NT2/D1 (cell line): ENCODE data around the gene SVOP.

ENCODE experiments used
- DNase-seq: peaks from one replicate; pipeline ENCODE4 v3.0.0-alpha.2; 2011; ENCODE audit warnings: low read depth, low spot score
- H3K27me3 ChIP-seq: 2 replicates; pipeline ENCODE4 v1.6.0; 2011; ENCODE audit warnings: mild to moderate bottlenecking; ENCODE audit not compliant: insufficient read length, insufficient read depth
- H3K36me3 ChIP-seq: 2 replicates; pipeline ENCODE4 v1.6.1; 2011; ENCODE audit warnings: mild to moderate bottlenecking, low read length, mixed read lengths; ENCODE audit not compliant: insufficient read depth, insufficient read length
- H3K4me1 ChIP-seq: 2 replicates; pipeline ENCODE4 v1.5.1; 2011; ENCODE audit not compliant: insufficient read depth, insufficient read length
- H3K4me3 ChIP-seq: 2 replicates; pipeline ENCODE4 v1.5.1; 2011; ENCODE audit warnings: low read depth; ENCODE audit not compliant: insufficient read length
- H3K9ac ChIP-seq: 2 replicates; pipeline ENCODE4 v1.6.0; 2011; ENCODE audit warnings: low read depth; ENCODE audit not compliant: insufficient read length
- H3K9me3 ChIP-seq: 2 replicates; pipeline ENCODE4 v1.5.1; 2011; ENCODE audit warnings: mild to moderate bottlenecking, low read length; ENCODE audit not compliant: insufficient read depth
- SUZ12 ChIP-seq: IDR thresholded peaks from 2 replicates; pipeline ENCODE4 v1.6.1; 2011; ENCODE audit not compliant: insufficient read length, insufficient read depth; ENCODE audit errors: extremely low read depth
- YY1 ChIP-seq: IDR thresholded peaks from 2 replicates; pipeline ENCODE4 v1.6.1; 2011; ENCODE audit not compliant: insufficient read length, insufficient read depth
- ZNF274 ChIP-seq: IDR thresholded peaks from 2 replicates; pipeline ENCODE4 v1.6.1; 2011; ENCODE audit warnings: mild to moderate bottlenecking, low read depth, low read length

SVOP gene

DNA sequence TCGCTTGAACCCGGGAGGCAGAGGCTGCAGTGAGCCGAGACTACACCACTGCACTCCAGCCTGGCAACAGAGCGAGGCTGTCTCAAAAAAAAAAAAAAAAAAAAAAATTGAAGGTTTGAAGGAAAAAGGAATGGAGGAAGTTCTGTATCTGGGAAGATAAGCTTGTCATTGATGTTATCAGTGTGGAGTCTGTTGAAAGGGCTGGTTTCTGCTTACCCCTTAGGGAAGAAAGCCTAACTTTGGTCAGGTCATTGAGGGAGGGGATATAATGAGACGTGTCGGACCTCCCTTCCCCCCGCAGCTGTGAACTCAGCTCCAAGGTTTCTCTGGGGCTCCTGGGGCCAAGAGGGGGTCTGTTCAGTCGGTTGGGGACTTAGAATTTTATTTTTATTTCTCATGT, 124.5 kb downstream of the SVOP start:
- Histone ChIP-seq H3K4me1 (no peaks in the 10 kb centered on the region), H3K9ac (no peak overlapping the region), H3K27me3 (no peaks in the 10 kb centered on the region), H3K9me3 (no peaks in the 10 kb centered on the region), H3K4me3 (no peak overlapping the region), H3K36me3 (no peaks in the 10 kb centered on the region)
- DNase-seq = no peak
- TF ChIP-seq ZNF274 = no peak
- no peak for TF ChIP-seq YY1

DNA sequence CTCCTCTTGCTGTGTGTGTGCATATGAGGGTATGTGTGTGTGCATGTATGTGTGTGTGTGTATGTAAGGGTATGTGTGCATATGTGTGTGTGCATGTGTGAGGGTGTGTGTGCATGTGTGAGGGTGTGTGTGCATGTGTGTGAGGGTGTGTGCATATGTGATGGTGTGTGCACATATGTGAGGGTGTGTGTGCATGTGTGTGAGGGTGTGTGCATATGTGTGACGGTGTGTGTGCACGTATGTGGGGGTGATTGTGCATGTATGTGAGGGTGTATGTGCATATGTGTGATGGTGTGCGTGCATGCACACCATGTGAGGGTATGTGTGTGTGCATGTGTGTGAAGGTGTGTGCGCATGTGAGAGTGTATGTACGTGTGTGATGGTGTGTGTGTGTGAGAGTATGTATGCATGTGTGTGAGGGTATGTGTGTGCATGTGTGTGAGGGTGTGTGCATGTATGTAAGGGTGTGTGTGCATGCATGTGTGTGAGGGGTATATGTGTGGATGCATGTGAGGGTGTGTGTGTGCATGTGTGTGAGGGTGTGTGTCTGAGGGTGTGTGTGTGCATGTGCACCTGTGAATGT, 125.6 kb downstream of the SVOP start:
- DNase-seq = no peak
- TF ChIP-seq SUZ12 (no peak), YY1 (no peak), ZNF274 (no peak)

DNA sequence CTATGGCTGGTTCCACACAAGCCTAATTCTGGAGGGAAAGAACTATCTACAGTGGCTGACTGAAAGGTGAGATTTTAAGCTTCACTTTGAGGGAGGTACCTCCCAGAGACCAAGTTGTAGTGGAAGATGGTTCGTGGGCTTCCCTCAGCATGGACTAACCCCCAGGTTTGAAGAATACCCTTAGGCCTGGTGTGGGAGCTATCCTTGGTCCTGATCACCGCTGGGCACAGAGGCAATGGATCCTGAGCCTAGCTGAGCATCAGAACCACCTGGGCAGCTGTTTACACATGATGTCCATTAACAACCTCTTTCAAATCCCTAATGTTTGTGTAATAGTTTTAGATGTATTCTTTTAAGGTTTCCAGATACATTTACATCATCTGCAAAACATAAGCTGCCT, 130.7 kb downstream of the SVOP start:
- H3K27me3 ChIP-seq = no peaks in the 10 kb centered on the region
- TF ChIP-seq ZNF274 = no peak
- TF ChIP-seq YY1 = no peak
- TF ChIP-seq SUZ12 = no peak
- no peak overlapping the region for H3K4me3 ChIP-seq
- H3K4me1 ChIP-seq = no peaks in the 10 kb centered on the region
- no peak for DNase-seq
- no peaks in the 10 kb centered on the region for H3K36me3 ChIP-seq
- no peak overlapping the region for H3K9ac ChIP-seq
- H3K9me3 ChIP-seq = no peaks in the 10 kb centered on the region; the same call in 1 of the 2 replicates

More for the DNA sequence above, 125.6 kb downstream of the SVOP start:
- H3K9ac ChIP-seq = no peak overlapping the region
- H3K4me3 ChIP-seq = no peak overlapping the region
- H3K27me3 ChIP-seq = no peaks in the 10 kb centered on the region
- H3K4me1 ChIP-seq = no peaks in the 10 kb centered on the region
- no peaks in the 10 kb centered on the region for H3K36me3 ChIP-seq
- H3K9me3 ChIP-seq = no peaks in the 10 kb centered on the region; the same call in 1 of the 2 replicates

- no peak for TF ChIP-seq SUZ12
- no peak overlapping the region for H3K4me3 ChIP-seq
- DNase-seq = no peak
These were observed 132.8 kb downstream of the SVOP start for GRCh38 chr12:108888031-108888430.

DNA sequence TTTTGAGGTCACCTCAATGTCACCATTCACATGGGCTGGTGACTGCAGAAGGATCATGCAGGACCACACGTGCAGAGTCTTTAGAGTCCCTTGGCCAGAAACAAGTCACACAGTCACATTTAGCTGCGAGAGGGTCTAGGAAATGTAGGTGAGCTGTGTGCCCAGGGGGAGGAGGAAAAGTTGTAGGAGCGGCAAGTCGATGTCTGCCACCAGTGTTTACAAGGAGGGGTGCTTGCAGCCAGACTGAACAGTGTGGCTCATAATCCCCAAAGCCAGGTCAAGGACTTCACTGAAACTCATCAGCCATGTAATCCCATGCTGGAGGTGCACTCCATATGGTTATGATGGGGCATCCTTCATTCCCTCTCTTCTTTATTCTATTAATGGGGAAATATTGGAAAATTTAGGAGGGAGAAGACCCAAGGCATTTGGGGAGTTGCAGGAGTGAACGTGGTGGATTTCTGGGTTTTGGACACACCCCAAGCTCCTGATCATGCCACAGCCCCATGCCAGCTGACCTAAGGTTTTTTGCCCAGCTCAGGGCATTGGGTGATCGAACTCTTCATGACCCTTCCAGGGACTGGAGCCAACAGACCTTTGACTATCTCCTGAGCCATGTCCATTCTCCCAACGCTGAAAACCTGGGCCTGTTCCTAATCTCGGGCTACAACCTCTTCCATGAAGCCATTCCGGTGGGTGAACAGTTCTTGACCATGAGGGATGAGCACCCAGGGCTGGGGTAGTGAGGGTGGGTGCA, 133.8 kb downstream of the SVOP start:
- H3K9me3 ChIP-seq = no peaks in the 10 kb centered on the region; the same call in 1 of the 2 replicates
- no peaks in the 10 kb centered on the region for H3K27me3 ChIP-seq
- no peak overlapping the region for H3K9ac ChIP-seq
- H3K4me3 ChIP-seq = no peak overlapping the region
- TF ChIP-seq YY1 = no peak
- TF ChIP-seq SUZ12 = no peak
- TF ChIP-seq ZNF274 = no peak
- DNase-seq = no peak
- peaks cover 6% of the 10 kb centered on the region for H3K4me1 ChIP-seq
- H3K36me3 ChIP-seq = no peaks in the 10 kb centered on the region

More at GRCh38 chr12:108888031-108888430, 132.8 kb downstream of the SVOP start:
- H3K9me3 ChIP-seq = no peaks in the 10 kb centered on the region; the same call in 1 of the 2 replicates
- no peaks in the 10 kb centered on the region for H3K36me3 ChIP-seq
- H3K9ac ChIP-seq = no peak overlapping the region
- peaks cover 6% of the 10 kb centered on the region for H3K4me1 ChIP-seq
- H3K27me3 ChIP-seq = no peaks in the 10 kb centered on the region

- DNase-seq = peak; percentile 42
These were observed 136.5 kb downstream of the SVOP start for GRCh38 chr12:108884116-108885012.

GRCh38 chr12:108881953-108882352, 138.9 kb downstream of the SVOP start:
- no peak for DNase-seq
- no peaks in the 10 kb centered on the region for H3K9me3 ChIP-seq
- H3K27me3 ChIP-seq = no peaks in the 10 kb centered on the region
- H3K4me1 ChIP-seq = peaks cover 14% of the 10 kb centered on the region
- no peak overlapping the region for H3K4me3 ChIP-seq
- no peak overlapping the region for H3K9ac ChIP-seq
- TF ChIP-seq SUZ12 (no peak), YY1 (no peak), ZNF274 (no peak)
- no peaks in the 10 kb centered on the region for H3K36me3 ChIP-seq

More at GRCh38 chr12:108884116-108885012, 136.5 kb downstream of the SVOP start:
- Histone ChIP-seq H3K4me1 (peaks cover 13% of the 10 kb centered on the region), H3K9ac (no peak overlapping the region), H3K36me3 (no peaks in the 10 kb centered on the region), H3K4me3 (no peak overlapping the region), H3K9me3 (no peaks in the 10 kb centered on the region), H3K27me3 (no peaks in the 10 kb centered on the region)
- no peak for TF ChIP-seq YY1
- no peak for TF ChIP-seq ZNF274
- TF ChIP-seq SUZ12 = no peak
